ENCODE measurements around the gene ABCB9. TPM values are rescaled to one million over a fixed set of nuclear protein-coding genes. Genes with fewer than 3 reads are reported as not detected.
A peak's percentile ranks its signal among the peaks of the same experiment; 100 is the strongest.

ABCB9 gene
- polyA plus RNA-seq, 4 donors = 2.6 to 9.8 (median 5.0) TPM

DNA sequence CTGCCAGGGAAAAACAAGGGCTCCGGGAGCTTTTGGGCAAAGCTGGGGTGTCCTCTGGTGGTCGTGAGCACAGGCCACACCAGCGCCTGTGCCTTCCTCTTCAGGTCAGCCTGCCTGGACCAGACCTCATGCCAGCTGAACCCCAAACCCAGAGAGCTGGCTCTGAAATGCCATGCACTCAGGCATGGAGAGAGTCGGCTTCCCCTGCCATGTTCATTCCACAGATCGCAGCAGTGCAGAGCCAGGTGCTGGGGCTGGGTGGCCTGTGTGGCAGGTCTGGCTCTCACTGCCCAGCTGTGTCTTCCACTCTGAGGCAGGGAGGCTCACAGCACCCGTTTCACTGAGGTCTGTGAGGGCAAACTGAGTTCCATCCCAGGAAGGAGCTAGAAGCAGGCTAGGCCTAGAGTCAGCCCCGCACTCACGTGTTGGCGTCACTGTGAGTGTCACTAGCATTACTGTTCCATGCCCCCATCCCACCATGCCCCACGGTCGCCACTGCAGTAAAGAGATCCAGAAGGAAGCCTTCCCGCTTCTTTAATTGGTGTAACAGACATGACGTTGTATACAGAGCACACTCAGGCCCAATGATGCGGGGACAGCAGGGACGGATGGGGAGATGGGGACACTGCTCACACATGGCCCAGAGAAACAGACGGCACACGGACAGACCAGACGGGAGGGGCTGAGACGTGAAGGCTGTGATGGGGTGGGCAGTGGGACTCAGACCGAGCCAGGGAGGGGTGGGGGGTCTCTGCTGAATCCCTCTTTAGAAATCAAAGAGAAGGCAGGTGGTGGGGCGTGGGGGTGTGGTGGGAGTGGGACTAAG is 16.9 kb upstream of the ABCB9 start:
- no peak for DNase-seq (ENCODE audit: low read depth in 4 of 4, low spot score in 3 of 4)

DNA sequence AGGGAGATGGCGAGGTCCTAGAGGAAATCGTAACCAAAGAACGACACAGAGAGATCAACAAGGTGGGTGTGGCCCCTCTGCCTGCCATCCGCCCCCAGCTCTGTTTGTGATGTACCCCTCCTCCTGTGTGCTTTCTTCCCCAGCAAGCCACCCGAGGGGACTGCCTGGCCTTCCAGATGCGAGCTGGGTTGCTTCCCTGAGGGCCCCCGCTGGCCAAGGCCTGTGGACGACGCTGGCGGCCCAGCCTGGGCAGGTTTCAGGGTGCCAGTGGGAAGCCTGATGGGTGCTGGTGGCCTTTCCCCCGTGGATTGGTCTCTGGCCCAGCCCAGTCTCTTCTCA is 16.2 kb upstream of the ABCB9 start:
- no peak for DNase-seq (ENCODE audit: low read depth in 4 of 4, low spot score in 3 of 4)

DNA sequence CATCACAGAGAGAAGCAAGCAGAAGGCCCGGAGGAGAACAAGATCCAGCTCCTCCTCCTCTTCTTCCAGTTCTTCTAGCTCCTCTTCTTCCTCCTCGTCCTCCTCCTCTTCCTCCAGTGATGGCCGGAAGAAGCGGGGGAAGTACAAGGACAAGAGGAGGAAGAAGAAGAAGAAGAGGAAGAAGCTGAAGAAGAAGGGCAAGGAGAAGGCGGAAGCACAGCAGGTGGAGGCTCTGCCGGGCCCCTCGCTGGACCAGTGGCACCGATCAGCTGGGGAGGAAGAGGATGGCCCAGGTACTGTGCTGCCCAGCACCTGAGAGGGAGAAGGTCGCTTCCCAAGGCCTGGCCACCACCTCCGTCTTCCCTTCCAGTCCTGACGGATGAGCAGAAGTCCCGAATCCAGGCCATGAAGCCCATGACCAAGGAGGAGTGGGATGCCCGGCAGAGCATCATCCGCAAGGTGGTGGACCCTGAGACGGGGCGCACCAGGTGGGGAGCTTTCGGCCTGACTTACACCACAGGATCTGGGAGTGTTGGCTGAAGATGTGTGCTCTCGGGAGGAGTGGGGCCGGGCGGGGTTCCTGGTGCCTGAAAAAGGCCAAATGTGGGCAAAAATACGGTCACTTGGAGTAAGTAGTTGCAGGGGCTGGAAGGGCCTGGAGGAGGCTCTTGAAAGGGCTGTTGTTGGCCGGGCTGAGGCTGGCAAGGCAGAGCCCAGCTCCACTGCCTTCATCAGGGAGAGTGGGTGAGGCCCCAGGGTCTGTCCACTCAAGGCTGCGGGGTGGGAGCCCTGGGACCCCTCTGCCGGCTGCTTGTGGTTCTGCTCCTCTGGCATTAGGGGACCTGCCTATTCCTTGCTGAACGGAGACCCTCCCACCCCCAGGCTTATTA is 15.6 kb upstream of the ABCB9 start:
- DNase-seq (ENCODE audit: low read depth in 4 of 4, low spot score in 3 of 4) = no peak

DNA sequence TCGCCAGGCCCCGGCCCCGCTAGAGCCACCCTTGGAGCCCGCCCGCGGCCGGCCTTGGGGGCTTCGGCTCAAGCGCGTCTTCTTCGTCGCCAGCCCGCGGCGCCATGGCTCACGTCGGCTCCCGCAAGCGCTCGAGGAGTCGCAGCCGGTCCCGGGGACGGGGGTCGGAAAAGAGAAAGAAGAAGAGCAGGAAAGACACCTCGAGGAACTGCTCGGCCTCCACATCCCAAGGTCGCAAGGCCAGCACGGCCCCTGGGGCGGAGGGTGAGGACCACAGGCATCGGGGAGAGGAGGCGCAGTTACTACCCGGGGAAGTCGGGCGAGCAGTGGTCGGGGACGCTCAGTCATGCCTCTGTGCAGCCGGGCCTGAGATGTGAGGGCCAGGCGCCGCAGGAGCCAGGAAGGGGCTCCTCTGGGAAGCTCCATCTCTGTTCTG is 14.8 kb upstream of the ABCB9 start:
- no peak for DNase-seq (ENCODE audit: low read depth in 4 of 4, low spot score in 3 of 4)

DNA sequence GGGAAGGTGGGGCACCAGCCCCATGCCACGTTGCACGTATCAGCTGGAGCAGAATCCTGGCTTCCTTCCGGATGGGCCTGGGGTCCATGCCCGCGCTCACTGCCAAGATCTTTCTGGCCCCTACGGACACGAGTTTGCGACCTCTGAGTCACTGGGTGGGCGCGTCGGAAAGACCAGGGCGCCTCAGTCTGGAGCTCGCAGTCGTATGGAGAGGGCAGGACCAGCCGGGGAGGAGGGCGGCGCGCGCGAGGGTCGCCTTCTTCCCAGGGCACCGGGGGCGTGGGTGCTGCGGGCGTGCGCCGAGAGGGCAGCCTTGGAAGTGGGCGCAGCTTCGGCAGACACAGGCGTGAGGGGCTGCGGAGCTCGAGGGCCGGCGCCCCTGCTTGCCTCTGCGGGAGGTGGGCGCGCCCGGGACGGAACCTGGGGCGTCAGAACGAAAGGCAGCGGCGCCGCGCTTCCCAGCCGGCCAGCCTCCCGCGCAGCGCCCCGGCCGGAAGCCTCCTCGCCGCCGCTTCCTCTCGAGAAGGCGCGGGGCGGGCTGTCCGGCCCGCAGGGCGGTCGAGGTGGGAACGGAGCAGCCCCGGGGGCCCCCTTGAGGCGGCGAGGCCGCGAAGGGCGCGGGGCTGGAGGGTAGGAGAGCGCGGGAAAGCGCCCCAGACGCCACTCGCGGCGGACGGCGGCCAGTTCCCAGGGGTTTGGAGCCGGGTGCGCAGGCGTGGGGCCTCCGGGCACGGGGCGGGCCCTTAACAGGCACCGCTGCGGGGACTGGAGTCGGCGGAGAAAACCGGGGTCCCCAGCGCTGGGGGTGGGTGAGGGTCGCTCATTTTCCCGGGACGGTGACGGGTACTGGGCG is 14.1 kb upstream of the ABCB9 start, which contains the start of gene ARL6IP4:
Gene ARL6IP4 (plus strand): TSS at position 499 of the 853 bp plus-strand sequence. CDS start 459 bp downstream, outside the sequence.
- DNase-seq (ENCODE audit: low read depth in 4 of 4, low spot score in 3 of 4) = no peak

DNA sequence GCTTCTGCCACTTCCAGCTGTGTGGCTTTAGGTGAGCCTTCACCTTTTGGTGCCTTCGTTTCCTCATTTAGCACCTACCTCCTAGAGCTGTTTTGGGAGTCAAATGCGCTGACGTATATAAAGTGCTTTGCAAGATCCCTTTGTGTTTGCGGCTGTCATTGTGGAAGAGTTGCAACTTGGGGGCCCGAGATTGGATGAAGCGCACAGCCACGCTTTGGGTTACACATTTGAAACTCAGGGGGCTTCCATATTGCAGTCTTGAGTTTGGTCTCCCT is 13.6 kb upstream of the ABCB9 start:
- DNase-seq (ENCODE audit: low read depth in 4 of 4, low spot score in 3 of 4) = no peak

DNA sequence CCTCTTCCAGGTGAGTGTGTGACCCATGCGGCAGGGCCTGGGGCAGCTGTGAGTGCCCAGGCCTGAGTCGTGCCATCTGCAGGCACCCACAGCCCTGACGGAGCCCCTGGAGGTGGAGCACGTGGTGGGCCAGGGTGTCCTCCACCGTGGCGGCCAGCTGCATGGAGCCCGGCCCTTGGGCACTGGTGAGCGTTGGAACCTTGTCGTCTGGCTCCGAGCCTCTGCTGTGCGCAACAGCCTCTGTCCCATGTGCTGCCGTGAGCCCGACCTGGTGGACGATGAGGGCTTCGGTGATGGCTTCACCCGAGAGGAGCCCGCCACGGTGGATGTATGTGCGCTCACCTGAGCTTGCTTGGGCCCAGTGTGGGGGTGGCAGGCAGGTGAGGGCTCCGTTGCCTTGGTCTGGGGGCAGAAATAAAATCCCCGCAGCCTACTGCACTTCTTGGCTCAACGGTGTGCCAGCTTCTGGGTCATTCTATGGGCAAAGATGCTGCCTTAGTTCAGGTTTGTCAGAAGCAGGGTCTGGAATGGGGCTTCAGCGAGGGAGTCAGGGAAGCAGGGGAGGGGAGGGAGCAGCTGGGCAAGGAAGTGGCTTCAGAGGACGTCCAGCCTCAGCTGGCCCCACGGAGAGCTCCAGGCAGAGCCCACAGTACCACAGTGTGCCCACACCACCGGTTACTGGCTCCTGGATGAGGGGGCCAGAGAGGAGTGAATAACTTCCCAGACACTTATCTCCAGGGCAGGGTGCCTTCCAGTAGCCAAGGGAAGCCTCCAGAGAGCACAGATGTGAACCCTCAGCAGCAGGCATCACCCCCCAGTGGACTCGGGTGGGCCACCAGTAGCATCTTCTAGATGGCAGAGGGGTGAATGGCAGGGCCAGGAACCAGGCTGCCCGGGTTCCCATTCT is 13.0 kb upstream of the ABCB9 start:
- no peak for DNase-seq (ENCODE audit: low read depth in 4 of 4, low spot score in 3 of 4)

DNA sequence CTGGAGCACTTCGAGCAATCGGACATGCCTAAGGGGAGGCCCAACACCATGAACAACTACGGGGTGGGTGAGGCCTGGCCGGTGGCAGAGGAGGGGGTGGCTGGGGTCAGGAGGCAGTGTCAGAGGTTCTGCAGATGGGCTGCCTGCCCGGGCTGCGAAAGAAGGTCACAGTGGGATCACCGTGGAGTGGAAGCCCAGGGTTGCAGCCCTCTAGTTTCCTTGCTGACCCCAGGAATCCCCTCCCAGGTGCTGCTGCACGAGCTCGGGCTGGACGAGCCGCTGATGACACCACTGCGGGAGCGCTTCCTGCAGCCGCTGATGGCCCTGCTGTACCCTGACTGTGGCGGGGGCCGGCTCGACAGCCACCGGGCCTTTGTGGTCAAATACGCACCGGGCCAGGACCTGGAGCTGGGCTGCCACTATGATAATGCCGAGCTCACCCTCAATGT is 12.3 kb upstream of the ABCB9 start:
- no peak for DNase-seq (ENCODE audit: low read depth in 4 of 4, low spot score in 3 of 4)

DNA sequence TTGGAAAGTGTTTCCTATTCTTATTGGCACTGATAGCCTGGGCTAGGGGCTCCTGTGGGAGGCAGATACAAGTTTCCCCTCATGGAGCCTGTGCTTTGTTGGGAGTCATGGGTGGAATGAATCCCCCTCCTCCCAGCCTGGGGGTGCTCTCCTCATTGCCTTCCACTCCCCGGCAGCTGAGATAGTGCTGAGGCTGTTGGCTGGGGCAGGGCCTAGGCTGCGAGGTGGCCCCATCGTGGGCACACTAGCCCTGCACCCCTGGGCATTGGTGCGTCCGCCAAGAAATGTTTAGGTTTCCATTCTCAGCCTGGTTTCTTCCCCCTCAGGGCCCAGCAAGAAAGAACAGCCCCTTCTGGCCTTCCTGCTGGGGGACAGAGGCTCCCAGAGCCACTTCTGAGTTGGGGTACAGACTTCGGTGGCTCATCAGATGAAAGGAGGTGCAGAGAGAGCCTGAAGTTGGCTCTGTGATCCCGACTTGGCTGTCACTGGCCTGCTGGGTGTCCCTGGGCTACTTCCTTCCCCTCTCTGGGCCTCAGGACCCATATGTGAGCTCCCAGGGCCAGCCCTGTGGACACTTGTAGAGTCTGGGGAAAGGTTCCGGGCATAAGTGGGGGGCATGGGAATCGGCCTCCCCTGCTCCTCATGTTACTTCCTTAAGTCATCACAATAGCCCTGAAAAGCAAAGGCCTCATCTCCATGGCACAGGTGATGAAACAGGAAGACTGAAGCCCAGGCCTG is 11.6 kb upstream of the ABCB9 start:
- DNase-seq (ENCODE audit: low read depth in 4 of 4, low spot score in 3 of 4) = no peak

DNA sequence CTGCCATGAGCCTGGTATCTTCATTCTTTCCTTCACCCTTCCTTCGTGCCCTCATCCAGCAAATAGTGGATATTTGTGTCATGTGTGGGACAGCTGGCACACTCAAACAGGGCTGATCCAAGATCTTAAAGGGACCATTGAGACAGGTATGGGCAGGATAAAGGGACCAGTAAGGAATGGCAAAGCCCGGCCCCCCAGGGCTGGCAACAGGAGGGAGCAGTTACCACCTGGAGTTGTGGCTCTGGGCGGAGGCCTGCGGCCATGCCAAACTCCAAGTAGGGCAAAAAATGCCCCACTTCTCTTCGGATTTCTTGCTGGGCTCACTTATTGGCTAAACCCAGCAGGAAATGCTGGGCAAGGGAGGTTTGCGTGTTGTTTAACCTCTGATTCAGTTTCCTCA is 10.9 kb upstream of the ABCB9 start:
- no peak for DNase-seq (ENCODE audit: low read depth in 4 of 4, low spot score in 3 of 4)

DNA sequence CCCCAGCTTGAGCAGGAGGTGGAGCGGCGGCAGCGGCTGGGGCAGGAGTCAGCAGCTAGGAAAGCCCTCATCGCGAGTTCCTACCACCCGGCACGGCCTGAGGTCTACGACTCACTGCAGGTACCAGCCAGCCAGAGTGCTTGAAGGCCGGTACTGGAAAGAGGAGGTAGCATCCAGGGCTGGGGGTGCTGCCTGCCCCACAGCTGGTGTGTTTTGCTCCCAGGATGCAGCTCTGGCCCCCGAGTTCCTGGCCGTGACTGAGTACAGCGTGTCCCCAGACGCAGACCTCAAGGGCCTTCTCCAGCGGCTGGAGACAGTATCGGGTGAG is 10.3 kb upstream of the ABCB9 start:
- no peak for DNase-seq (ENCODE audit: low read depth in 4 of 4, low spot score in 3 of 4)

DNA sequence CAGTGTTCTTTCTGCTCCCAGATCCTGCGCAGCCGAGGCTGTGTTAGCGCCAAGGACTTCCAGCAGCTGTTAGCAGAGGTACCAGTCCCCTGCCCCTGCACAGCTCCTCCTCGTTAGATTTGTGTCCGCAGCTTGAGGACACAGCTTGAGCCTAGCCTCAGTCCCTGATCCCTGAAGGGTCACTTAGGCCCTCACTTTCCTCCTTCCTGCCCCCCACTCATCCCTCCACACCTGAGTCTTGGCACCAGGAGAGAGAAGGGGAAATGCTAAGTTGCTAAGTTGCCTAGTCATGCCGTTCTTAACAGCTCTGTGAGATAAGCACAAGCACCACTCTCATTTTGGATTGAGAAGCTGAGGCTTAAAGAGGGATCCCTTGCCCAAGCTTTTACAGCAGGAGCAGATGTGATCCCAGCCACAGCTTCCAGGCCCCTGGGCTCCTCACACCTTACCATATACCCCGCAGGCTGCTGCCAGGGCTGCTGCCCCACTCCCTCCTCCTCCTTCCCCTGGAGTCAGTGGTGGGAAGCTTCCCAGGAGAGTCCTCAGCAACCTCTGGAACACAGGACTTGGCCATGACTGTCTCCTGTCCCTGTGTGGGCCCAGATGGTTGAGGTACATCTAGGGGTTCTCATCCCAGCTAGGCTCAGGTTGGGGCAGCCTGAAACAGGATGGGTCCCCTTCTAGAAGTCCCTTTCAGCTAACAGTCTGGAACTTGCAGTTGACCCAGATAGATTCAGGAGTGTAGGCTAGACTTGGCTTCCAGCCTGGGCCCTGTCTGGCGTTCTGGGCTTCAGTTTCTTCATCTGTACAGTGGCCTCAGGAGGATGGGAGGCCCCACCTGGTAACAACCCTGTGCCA is 9.8 kb upstream of the ABCB9 start:
- no peak for DNase-seq (ENCODE audit: low read depth in 4 of 4, low spot score in 3 of 4)

DNA sequence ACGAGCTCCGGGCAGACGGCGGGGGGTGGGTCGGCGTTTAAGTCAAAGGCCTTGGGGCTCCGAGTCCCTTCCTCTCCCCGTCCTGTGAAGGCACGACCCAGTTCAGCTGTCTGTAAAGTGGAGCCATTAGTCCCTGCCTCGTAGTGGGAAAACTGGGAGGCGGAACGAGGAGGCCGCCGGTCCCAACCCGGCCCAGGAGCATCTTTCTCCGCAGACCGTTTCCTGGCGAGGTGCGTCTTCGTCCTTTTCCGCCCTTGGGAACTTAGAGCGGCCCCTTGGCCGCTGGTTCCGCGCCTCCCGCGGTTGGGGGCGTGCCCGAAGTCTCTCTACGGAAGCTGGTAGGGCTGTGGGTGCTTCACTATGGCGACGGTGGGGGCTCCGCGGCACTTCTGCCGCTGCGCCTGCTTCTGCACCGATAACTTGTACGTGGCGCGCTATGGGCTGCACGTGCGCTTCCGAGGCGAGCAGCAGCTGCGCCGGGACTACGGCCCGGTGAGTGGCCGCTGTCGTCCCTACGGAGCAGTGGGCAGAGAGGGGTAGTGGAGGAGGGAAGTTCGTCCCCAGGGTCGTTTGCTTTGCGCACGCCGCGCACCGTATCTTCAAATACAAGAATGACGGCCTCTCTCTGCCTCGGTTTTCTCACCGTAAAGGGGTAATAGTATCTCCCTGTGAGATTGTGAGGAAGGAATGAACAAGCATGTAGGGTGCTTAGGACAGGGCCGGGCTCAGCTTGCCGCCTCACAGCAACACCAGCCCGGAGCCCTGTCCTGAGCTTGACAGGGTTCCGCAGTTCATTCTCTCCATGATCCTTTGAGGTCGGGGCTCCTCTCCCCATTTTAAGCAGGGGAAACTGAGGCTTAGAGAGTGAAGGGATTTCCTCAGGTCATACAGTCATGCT is 8.9 kb upstream of the ABCB9 start, which contains the start of gene OGFOD2:
Gene OGFOD2 (plus strand): TSS at position 353 of the 898 bp plus-strand sequence. CDS start 8 bp downstream, at position 361.
- DNase-seq (ENCODE audit: low read depth in 4 of 4, low spot score in 3 of 4) = peak; percentile 78 to 82 (median 81)

DNA sequence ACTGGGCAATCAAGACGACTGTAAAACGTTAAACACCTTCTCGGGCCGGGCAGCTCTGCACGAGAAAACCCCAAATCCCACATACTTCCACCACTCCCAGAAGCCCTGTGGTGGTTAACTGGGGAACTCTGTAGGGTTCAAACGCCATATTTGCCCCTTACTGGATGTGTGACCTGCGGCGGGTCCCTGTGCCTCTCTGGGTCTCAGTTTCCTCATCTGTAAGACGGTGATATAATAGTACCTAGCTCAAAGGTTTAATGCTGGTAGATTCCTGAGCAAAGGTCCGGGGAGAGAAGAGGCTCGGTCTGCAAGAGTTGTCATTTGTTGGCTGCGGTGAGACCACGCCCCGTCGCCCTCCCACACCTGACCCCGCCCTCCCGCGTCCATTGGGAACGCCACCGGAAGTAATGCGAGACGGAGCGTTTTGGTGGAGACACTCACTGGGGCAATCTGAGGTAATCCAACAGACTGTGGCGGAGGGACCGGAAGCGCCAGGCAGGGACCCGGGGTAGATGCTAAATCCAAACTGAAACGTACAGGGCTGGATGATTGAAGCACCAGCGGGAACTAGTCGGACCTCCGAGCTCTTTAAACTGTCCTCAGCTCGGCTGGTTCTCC is 8.1 kb upstream of the ABCB9 start:
- DNase-seq (ENCODE audit: low read depth in 4 of 4, low spot score in 3 of 4) = peak; percentile 95 to 99 (median 98)

DNA sequence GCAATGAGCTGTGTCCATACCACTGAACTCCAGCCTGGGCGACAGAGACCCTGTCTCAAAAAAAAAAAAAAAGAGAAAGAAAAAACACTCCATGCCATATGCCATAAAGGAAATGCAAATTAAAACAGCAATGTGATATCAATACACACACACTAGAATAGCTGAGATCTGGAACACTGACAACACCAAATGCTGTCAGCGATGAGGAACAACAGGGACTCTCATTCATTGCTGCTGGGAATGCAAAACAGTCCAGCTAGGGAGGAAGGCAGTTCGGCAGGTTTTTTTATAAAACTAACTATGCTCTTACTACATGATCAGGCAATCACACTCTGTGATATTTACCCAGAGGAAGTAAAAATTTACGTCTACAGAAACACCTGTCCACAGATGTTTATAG is 3.4 kb upstream of the ABCB9 start:
- DNase-seq (ENCODE audit: low read depth in 4 of 4, low spot score in 3 of 4) = no peak

DNA sequence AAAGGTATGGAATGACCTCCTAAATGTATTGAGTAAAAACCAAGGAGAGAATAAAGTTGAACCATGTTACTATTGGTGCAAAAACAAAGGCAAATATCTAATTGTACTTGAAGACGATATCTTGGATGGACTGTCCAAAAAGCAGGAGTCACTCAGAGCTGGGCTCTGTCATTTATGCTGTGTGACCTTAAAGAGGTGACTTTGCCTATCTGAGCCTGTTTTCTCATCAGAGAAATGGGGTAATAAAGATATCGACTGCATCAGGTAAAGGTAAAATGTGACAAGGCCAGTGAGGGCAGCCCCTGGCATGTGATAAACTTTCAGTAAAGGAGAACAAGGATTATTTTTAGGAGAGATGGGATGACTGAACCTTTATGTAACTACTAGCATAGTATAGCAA is 1.8 kb upstream of the ABCB9 start:
- DNase-seq (ENCODE audit: low read depth in 4 of 4, low spot score in 3 of 4) = no peak
